ENCODE data around the gene SCIN. TPM values are rescaled to one million over a fixed set of nuclear protein-coding genes. Genes with fewer than 3 reads are reported as not detected.

Gene SCIN
- total RNA-seq, 2 experiments from 2014 or later: not detected

DNA sequence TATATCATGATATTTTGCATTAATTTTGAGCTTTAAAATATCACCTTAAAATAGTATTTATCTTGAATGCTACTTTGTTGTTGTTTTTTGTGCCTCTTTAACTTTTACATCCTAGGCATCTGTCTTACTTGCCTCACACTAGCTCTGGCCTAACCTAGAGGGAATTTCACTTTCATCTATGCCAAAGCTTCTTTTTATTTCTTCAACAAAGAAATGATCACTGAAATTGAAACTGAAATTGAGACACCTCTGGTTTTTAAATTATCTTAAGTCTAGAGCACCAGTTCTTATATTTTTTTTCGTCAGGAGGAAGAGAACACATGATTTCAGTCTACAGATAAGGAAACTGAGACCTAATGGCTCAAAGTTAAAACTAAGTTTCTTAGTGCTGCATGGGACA is 3.5 kb upstream of the SCIN start:
- peak; percentile 34 for ATAC-seq
- H3K36me3 Mint-ChIP-seq (ENCODE audit: low read depth): no peaks in the 10 kb centered on the region
- intact Hi-C loops (cut with micrococcal nuclease): no loop called here
- H3K4me3 Mint-ChIP-seq: no peak overlapping the region
- TF ChIP-seq, protein P1, sequence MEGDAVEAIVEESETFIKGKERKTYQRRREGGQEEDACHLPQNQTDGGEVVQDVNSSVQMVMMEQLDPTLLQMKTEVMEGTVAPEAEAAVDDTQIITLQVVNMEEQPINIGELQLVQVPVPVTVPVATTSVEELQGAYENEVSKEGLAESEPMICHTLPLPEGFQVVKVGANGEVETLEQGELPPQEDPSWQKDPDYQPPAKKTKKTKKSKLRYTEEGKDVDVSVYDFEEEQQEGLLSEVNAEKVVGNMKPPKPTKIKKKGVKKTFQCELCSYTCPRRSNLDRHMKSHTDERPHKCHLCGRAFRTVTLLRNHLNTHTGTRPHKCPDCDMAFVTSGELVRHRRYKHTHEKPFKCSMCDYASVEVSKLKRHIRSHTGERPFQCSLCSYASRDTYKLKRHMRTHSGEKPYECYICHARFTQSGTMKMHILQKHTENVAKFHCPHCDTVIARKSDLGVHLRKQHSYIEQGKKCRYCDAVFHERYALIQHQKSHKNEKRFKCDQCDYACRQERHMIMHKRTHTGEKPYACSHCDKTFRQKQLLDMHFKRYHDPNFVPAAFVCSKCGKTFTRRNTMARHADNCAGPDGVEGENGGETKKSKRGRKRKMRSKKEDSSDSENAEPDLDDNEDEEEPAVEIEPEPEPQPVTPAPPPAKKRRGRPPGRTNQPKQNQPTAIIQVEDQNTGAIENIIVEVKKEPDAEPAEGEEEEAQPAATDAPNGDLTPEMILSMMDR (IDR thresholded peaks at IDR 0.05): no peak
- no peak for DNase-seq
- no peak overlapping the region for H3K27ac Mint-ChIP-seq
- H3K4me1 Mint-ChIP-seq (ENCODE audit: low read depth): peaks cover 18% of the 10 kb centered on the region
- no peaks in the 10 kb centered on the region for H3K9me3 Mint-ChIP-seq
- ChIA-PET POLR2A (interaction anchor here (0.9 kb wide), 1 partner anchor 14 kb away, joined by 3 read pairs; no protein-coding TSS in a partner anchor), CTCF (interaction anchor here (1.0 kb wide), 2 partner anchors 42 to 57 kb away, joined by 3 read pairs; no protein-coding TSS in a partner anchor)
- H3K27me3 Mint-ChIP-seq: peaks cover 30% of the 10 kb centered on the region

DNA sequence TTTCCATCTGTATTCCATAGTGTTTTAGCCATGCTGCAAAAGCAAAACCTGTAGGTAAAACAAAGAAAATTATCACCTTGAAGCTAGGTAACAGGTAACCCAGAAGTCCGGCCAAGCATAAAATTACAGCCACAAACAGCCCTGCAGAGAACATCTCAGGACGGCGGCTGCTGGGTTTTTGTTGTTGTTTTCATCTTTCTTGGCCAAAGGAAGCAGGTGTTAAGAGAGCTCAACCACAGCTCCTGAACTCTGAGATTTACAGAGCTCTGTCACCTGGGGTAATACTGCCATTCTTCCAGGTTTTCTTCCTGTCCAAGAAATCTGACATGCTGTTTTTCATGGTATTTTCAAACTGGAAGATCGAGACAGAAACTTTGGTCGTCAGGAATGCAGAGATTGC is 847 bp upstream of the SCIN start:
- no peaks in the 10 kb centered on the region for H3K9me3 Mint-ChIP-seq
- no peak overlapping the region for H3K4me3 Mint-ChIP-seq
- TF ChIP-seq, protein P1 (IDR thresholded peaks at IDR 0.05): no peak
- POLR2A ChIA-PET: no interaction called here
- CTCF ChIA-PET: interaction anchor here (0.8 kb wide), 2 partner anchors 9 to 45 kb away, joined by 3 read pairs; no protein-coding TSS in a partner anchor
- no peak for ATAC-seq
- H3K27me3 Mint-ChIP-seq: peaks cover 36% of the 10 kb centered on the region
- no peak overlapping the region for H3K27ac Mint-ChIP-seq
- H3K4me1 Mint-ChIP-seq (ENCODE audit: low read depth): peaks cover 18% of the 10 kb centered on the region
- DNase-seq: no peak
- intact Hi-C loops (cut with micrococcal nuclease): no loop called here
- no peaks in the 10 kb centered on the region for H3K36me3 Mint-ChIP-seq (ENCODE audit: low read depth)

DNA sequence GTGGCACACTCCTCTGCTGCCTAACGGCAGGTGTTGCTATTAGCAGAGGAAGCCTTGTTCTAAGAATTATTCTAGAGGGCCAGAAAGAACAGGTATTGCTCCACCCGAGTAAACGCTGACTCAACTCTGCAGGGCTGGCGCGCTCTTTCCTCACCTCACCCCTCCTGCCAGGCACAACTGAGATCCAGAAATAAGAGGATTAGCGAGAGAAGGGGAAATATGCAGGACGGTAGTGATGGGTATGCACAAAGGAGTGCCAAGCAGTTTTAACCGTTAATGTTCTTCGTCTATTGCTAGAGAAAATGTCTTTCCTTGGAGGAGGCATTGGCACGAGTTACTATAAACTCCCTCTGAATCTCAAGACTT is 369 bp upstream of the SCIN start:
- TF ChIP-seq, protein P1 (IDR thresholded peaks at IDR 0.05): no peak
- POLR2A ChIA-PET: no interaction called here
- Mint-ChIP-seq H3K27ac (no peak overlapping the region), H3K4me1 (ENCODE audit: low read depth) (peaks cover 18% of the 10 kb centered on the region), H3K36me3 (ENCODE audit: low read depth) (no peaks in the 10 kb centered on the region), H3K27me3 (peaks cover 36% of the 10 kb centered on the region), H3K9me3 (no peaks in the 10 kb centered on the region), H3K4me3 (peak overlapping the region; percentile 42)
- no peak for DNase-seq
- peak; percentile 17 for ATAC-seq
- CTCF ChIA-PET: interaction anchor here (0.8 kb wide), 1 partner anchor 8 kb away, joined by 3 read pairs; no protein-coding TSS in a partner anchor
- intact Hi-C loops (cut with micrococcal nuclease): no loop called here

DNA sequence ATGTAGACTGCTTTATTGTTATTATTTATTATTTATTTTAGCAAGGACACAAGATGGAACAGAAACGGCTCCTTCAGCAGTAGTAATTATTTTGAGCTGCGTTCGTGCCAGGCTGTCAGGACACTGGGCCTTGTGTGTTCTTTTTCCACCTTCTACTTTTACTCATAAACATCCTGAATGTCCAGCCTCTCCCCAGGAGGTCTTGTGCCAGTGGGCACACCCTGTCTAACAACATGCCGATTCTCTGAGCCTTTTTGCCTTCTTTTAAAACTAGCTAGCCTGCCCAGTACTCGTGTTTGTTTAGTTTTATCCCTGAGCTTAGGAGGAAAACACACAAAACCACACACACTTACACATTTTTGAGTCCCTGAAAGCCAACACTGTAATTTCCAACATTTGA is 1.2 kb downstream of the SCIN start:
- DNase-seq (no peak), ATAC-seq (no peak)
- Mint-ChIP-seq H3K4me1 (ENCODE audit: low read depth) (peaks cover 15% of the 10 kb centered on the region), H3K27me3 (peaks cover 38% of the 10 kb centered on the region), H3K27ac (no peak overlapping the region), H3K9me3 (no peaks in the 10 kb centered on the region), H3K36me3 (ENCODE audit: low read depth) (no peaks in the 10 kb centered on the region), H3K4me3 (no peak overlapping the region)
- TF ChIP-seq, protein P1 (IDR thresholded peaks at IDR 0.05): no peak
- ChIA-PET CTCF (interaction anchor here (1.3 kb wide), 1 partner anchor 49 kb away, joined by 4 read pairs; no protein-coding TSS in a partner anchor), POLR2A (no interaction called here)
- intact Hi-C loops (cut with micrococcal nuclease): no loop called here

DNA sequence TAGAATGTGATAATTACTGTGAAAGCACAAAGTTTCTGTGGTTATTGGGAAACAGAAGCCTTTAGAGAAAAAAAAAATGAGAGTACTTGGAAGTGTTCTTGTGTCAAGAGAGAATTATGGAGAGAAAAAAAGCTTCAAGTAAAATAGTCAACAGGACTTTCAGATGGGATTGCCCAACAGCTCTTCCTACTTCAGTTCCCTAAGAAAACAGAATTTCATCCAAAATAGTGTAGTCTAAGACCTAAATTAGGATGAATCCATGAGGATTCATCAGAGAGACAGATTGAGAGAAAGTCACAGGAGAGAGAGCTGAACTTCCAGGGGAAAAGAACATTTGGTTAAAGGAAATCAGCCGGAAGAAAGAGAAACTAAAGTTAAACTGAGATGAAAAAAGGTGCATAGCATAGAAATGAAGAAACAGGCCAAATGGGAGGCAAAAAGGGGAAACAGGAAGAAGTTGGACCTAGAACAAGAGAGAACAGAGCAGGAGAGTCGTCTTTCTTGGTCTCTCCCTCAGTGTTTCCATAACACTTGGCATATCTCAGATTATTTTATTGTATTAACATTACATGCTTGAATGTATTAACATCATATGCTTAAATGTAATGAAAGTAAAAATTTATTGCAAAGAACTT is 2.5 kb downstream of the SCIN start:
- DNase-seq (no peak), ATAC-seq (no peak)
- TF ChIP-seq, protein P1 (IDR thresholded peaks at IDR 0.05): no peak
- CTCF ChIA-PET: interaction anchor here (0.8 kb wide), 1 partner anchor 66 kb away, joined by 3 read pairs; no protein-coding TSS in a partner anchor
- intact Hi-C loops (cut with micrococcal nuclease): no loop called here
- H3K9me3 Mint-ChIP-seq: no peaks in the 10 kb centered on the region
- H3K4me3 Mint-ChIP-seq: no peak overlapping the region
- no peak overlapping the region for H3K27ac Mint-ChIP-seq
- H3K36me3 Mint-ChIP-seq (ENCODE audit: low read depth): no peaks in the 10 kb centered on the region
- H3K4me1 Mint-ChIP-seq (ENCODE audit: low read depth): peaks cover 12% of the 10 kb centered on the region
- POLR2A ChIA-PET: no interaction called here
- H3K27me3 Mint-ChIP-seq: peaks cover 37% of the 10 kb centered on the region
